HAP-1 (cell line): Measurements from ENCODE around the gene WNT11.

Experiments
- DNase-seq, 2 experiments: peaks; one replicate each; pipeline ENCODE4 v3.0.0-alpha.2; 2016 to 2020; ENCODE audit warnings: low spot score in 2 of 2
- H3K27me3 ChIP-seq: fragments of 250-450 bp; sonication (Bioruptor Pico); 2 replicates; pipeline ENCODE4 v1.5.1; 2020; ENCODE audit warnings: low read depth, mild to moderate bottlenecking, moderate library complexity
- H3K36me3 ChIP-seq: fragments of 250-450 bp; sonication (Bioruptor Pico); replicated peaks from 2 replicates; pipeline ENCODE4 v1.5.1; 2020; ENCODE audit warnings: mild to moderate bottlenecking
- H3K4me1 ChIP-seq: fragments of 250-450 bp; sonication (Bioruptor Pico); 2 replicates; pipeline ENCODE4 v1.5.1; 2020; ENCODE audit warnings: mild to moderate bottlenecking
- H3K4me3 ChIP-seq: fragments of 250-450 bp; sonication (Bioruptor Pico); 2 replicates; pipeline ENCODE4 v1.5.1; 2020; ENCODE audit warnings: mild to moderate bottlenecking, moderate library complexity
- H3K9me3 ChIP-seq: fragments of 250-450 bp; sonication (Bioruptor Pico); 2 replicates; pipeline ENCODE4 v1.5.1; 2020; ENCODE audit warnings: mild to moderate bottlenecking, moderate library complexity
- in situ Hi-C: fragments of 300-500 bp; cut with MboI; formaldehyde crosslinking; loops from 3 replicates; pipeline ENCODE4 v1.14.3; 2020; ENCODE audit warnings: low sequenced_read_pairs, inconsistent platforms, mixed read lengths

Gene WNT11

DNA sequence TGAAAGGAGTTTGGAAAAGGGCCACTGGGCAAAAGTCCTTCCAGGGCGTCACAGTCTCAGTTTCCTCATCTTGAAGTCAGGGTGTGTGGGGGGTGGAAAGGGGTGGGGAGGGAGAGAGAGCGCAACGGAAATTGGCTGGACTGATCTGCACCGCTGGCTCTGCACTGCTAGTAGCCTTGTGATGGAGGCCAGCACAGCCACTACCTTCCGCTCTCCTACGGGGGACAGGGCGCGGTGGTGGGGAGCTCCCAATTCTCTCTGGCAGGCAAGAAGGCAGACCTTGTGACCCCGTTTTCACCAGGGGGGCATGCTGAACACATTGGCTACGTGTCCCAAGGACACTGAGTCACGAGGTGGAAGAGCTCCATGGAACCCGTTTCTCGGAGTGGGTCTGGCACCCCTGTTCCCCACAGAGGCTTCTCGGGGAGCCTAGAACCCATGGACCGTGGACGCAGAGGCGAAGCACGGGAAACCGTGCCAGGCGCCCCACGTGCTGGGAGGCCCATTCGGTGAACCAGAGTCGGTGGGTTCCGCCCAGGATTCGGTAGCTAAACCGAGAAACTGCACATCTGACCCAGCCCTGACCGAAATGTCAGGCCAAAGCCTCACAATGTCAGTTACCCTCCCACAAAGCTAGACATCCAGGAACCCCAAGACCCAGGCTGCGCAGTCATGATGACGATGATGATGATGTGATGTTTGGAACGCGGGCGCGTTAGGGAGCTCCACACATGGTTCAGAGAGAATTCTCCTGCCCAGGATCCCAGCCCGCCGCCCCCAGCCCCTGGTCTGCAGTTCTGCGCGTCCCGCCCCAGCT is 28.3 kb upstream of the WNT11 start:
- Histone ChIP-seq H3K36me3 (no peaks in the 10 kb centered on the region), H3K9me3 (no peaks in the 10 kb centered on the region), H3K4me3 (peak overlapping the region; percentile 69), H3K27me3 (no peaks in the 10 kb centered on the region), H3K4me1 (peaks cover 7% of the 10 kb centered on the region)
- in situ Hi-C loops = no loop called here
- DNase-seq = no peak

DNA sequence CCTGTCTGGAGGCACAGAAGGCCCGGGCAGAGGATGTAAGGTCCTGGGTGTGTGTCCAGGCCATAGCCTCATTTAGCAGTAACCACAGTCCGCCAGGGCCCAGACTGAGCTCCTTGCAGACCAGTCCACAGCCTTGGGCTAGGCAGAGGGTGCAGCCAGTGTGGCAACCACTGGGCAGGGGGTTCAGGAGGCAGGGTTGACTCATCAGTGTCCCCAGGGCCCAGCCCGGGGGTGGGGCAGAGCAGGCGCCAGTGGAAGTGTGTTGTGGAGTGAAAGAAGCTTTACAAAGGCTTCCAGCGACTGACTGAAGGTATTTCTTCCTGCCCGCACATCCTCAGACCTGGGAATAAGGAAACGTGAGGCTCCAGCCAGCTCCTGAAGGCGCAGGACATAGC is 27.7 kb upstream of the WNT11 start:
- no peaks in the 10 kb centered on the region for H3K27me3 ChIP-seq
- H3K4me1 ChIP-seq = peaks cover 7% of the 10 kb centered on the region
- no peak for DNase-seq
- H3K36me3 ChIP-seq = no peaks in the 10 kb centered on the region
- H3K9me3 ChIP-seq = no peaks in the 10 kb centered on the region
- H3K4me3 ChIP-seq = no peak overlapping the region
- in situ Hi-C loops = no loop called here

DNA sequence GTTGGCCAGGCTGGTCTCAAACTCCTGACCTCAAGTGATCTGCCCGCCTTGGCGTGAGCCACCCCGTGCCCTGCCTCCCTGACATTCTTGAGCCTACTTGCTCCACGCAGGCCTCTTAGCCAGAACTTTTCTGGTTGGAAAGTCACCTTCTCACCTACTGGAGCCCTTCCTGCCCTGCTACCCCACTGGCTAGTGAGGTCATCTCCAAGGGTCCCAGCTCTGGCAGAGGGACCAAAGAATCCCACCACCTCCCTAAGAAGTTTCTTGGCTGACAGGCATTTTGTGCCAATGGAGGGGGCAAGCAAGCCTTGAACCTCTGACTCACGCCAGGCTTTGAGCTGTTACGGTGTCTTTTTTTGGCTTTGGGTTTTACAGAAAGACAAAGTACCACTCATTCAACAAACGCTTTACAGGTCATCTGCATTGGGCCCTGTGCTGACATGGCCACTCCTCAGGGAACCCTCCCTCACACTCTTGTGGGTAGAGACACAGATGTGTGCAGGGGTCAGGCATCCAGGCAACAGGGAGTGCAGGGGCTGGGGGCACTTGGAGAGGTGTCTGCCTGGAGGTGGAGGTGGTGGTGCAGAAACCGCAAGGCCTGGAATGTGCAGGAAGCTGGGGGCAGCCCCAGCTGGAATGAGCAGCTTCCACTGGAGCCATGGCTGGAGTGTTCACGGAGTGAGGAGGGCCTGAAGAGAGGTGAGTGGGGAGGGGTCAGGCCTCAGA is 27.1 kb upstream of the WNT11 start:
- in situ Hi-C loops = no loop called here
- no peak overlapping the region for H3K4me3 ChIP-seq

DNA sequence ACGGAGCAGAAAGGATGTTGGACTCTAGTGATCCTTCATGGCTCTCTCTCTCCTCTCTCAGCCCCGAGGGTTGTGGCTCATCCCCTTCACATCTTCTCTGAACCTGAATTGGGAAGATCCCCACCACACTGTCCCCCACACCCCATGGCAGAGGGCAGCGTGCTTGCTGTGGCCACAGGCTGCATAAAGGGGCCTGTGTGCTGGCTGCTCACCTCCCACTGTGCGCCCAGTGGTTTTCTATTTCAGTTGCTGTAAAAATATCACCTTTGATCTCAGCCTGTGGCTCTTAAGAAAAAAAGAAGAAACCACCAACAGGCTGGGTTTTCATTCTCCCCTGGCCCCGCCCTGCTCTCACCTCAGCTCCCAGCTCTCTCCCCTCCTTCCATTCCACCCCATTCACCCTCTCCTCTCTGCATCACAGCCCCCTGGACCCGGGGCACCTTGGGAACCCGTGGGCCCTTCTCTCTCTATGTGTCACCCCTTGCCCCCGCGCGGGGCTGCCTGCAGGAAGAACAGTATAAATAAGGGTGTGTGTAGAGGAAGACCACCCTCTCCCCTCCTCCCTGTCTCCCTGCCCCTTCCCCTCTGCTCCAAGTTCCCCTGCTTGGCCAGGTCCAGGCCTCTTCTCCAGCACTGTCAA is 25.8 kb upstream of the WNT11 start:
- peaks cover 7% of the 10 kb centered on the region for H3K4me1 ChIP-seq
- H3K4me3 ChIP-seq = no peak overlapping the region
- no peak for DNase-seq
- H3K36me3 ChIP-seq = no peaks in the 10 kb centered on the region
- in situ Hi-C loops = no loop called here
- H3K27me3 ChIP-seq = no peaks in the 10 kb centered on the region
- H3K9me3 ChIP-seq = no peaks in the 10 kb centered on the region

More for the DNA sequence above, 27.1 kb upstream of the WNT11 start:
- Histone ChIP-seq H3K9me3 (no peaks in the 10 kb centered on the region), H3K4me1 (peaks cover 7% of the 10 kb centered on the region), H3K27me3 (no peaks in the 10 kb centered on the region), H3K36me3 (no peaks in the 10 kb centered on the region)
- no peak for DNase-seq

DNA sequence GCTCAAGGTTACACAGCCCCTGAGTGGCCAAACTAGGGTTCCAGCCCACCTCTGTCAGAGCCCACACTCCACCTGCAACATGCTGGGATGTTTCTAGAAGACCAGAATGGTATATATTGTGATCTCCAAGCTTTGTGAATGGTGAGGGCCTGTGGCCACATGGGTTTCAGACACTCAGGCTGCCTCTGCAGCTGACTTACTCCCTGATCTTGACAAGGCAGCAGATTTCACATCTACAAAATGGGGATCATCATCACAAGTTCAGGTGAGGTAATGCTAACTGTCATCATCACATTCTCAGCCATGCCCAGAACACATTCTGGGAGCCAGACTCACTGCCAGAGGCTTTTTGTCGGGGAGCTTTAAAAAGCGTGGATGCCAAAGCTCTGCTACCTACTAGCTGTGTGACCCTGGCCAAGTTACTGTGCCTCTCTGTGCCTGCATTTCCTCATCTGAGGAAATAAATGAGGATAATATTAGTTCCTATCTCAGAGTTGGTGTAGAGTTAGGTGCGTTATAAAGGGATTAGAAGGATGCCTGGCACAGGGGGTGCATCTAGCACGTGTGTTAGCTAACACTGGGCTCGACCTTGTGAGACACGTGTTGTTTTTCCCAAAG is 24.9 kb upstream of the WNT11 start:
- no peaks in the 10 kb centered on the region for H3K36me3 ChIP-seq
- peaks cover 7% of the 10 kb centered on the region for H3K4me1 ChIP-seq
- H3K4me3 ChIP-seq = no peak overlapping the region
- DNase-seq = no peak
- in situ Hi-C loops = no loop called here
- H3K9me3 ChIP-seq = no peaks in the 10 kb centered on the region
- H3K27me3 ChIP-seq = no peaks in the 10 kb centered on the region

DNA sequence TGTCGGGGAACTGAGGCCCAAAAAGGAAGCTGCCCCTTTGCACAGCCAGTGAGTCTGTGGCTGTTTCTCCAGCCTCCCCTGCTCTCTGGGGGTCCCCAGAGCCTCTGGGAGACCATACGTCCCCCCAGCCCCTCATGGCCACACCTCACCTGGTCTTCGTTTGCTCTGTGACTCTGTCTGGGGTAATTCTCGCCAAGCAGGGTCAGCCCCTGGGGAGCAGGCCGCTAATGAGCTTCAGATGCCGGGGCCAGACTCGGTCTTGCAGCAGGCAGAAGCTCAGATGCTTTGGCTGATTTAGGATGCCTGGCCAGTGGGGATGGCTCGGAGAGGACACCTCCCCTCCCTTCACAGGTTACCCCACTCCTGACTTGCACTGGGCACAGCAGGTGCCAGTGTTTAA is 24.1 kb upstream of the WNT11 start:
- Histone ChIP-seq H3K27me3 (no peaks in the 10 kb centered on the region), H3K36me3 (no peaks in the 10 kb centered on the region), H3K4me1 (peaks cover 7% of the 10 kb centered on the region), H3K9me3 (no peaks in the 10 kb centered on the region), H3K4me3 (no peak overlapping the region)
- in situ Hi-C loops = no loop called here
- DNase-seq = no peak

DNA sequence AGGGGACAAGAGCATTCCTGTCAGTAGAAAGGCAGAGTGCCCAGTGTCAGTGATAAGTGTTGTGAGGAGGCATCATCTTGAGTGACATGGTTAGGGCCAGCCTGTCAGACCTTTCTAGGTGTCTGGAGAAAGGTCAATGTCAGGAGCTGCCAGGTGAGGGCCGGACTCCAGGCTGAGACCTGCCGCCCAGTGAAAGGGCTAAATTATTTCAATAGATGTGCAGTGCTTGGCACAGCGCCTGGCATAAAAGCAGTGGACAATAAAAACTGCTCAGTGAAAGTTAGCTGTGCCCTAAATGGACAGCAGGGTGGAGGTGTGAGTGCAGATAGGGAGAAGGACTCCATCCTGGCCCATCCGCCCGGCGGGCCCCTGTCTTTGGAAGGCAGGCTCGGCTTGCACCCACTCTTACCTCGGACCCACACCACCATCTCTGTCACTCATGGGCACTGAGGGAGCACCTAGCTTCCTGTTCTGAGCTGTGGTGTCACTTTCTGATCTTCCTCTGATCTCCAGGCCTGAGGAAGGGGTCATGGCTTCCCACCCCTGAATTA is 23.5 kb upstream of the WNT11 start:
- DNase-seq = no peak
- H3K27me3 ChIP-seq = no peaks in the 10 kb centered on the region
- H3K9me3 ChIP-seq = no peaks in the 10 kb centered on the region
- H3K4me1 ChIP-seq = peaks cover 5% of the 10 kb centered on the region
- no peaks in the 10 kb centered on the region for H3K36me3 ChIP-seq
- H3K4me3 ChIP-seq = no peak overlapping the region
- in situ Hi-C loops = no loop called here

DNA sequence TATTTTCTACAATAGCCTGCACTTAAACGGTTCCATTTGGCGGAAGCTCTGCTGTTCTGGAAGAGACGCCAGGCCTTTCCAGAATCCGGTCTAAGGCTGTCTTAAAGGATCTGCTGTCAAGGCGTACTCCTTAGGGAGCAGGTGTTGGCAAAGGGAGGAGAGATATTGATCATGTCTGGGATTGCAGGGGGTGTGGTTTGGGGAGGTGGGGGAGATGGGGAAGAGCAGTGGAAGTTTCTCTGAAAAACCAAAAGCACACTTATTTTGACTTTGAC is 22.5 kb upstream of the WNT11 start:
- Histone ChIP-seq H3K27me3 (no peaks in the 10 kb centered on the region), H3K4me1 (no peaks in the 10 kb centered on the region), H3K4me3 (no peak overlapping the region), H3K36me3 (no peaks in the 10 kb centered on the region), H3K9me3 (no peaks in the 10 kb centered on the region)
- DNase-seq = no peak
- in situ Hi-C loops = no loop called here

DNA sequence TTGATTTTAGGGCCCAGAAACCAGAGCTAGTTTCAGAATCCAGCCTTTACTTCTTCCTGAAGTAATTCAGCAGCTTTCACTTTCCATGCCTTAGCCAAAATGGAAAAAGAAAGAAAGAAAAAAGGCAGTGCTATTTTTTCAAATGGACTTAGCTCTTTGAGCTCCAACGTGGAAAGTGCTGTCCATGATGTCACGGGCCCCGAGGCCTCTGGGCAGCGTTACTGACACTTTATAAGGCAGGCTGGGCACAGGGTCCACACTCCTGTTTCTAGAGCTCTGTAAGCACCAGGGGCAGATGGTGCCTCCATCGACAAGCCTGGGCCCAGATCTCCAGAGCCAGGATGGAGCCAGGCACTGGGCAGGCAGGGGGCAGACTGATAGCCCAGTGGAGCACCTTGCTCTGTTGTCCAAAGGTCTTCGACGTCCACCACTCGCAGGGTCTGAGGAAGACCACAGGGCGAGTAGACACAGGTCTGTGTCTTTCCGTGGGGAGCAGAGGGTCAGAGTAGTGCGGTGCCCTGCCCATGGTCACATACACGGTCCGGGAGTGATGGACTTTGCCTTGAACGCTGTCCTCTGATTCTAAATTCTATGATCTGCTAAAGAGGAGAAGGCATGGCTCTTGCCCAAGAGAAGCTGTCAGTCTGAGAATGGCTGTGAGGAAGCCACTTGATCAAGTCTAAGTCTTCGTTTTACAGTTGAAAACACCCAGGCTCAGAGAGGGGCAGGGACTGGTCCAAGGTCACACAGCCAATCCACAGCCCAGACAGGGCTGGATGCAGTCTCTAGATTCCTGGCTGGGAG is 22.0 kb upstream of the WNT11 start:
- Histone ChIP-seq H3K36me3 (no peaks in the 10 kb centered on the region), H3K4me3 (no peak overlapping the region), H3K27me3 (no peaks in the 10 kb centered on the region), H3K9me3 (no peaks in the 10 kb centered on the region), H3K4me1 (no peaks in the 10 kb centered on the region)
- in situ Hi-C loops = no loop called here
- no peak for DNase-seq

DNA sequence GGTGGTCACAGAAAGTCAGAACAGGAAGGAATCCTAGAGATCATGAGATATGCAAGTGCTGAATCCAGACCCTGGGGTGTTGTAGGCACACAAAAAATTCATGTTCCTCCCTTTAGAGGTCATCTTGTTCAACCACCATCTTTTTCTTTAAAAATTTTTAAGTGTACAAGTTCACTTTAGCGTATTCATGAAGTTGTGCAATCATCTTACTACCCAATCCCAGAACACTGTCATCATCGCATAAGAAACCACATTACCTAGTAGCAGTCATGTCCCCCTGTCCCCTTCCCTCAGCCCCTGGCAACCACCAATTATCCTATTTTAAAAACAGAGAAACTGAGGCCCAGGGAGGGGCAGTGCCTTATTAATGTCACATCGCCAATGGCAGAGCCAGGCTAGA is 20.3 kb upstream of the WNT11 start:
- no peaks in the 10 kb centered on the region for H3K36me3 ChIP-seq
- DNase-seq = no peak
- H3K4me1 ChIP-seq = no peaks in the 10 kb centered on the region
- H3K27me3 ChIP-seq = no peaks in the 10 kb centered on the region
- H3K9me3 ChIP-seq = no peaks in the 10 kb centered on the region
- H3K4me3 ChIP-seq = no peak overlapping the region
- in situ Hi-C loops = no loop called here

DNA sequence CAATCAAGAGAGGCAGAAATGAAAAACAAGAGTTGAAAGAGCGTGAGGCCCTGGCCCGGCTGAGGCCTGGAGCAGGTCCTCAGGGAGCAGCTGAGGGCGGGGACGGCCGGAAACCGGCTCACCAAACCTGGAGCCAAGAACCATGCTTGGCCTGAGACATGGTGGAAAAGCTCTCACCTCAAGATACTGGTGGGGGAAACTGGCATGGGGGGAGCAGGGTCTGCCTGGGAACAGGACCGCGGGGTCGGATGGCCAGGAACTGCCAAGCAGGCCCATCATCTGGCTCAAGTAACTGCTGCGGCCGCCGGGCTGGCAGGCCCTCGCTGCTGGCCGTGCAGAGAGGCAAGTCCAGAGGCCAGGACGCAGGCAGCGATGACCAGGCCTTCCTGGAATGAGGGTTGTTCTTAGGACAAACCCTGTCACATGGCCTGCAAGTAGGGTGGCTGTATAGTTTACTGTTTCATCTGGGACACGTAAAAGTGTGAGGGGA is 18.9 kb upstream of the WNT11 start:
- Histone ChIP-seq H3K4me3 (no peak overlapping the region), H3K4me1 (no peaks in the 10 kb centered on the region), H3K36me3 (no peaks in the 10 kb centered on the region), H3K9me3 (no peaks in the 10 kb centered on the region), H3K27me3 (no peaks in the 10 kb centered on the region)
- no peak for DNase-seq
- in situ Hi-C loops = no loop called here

DNA sequence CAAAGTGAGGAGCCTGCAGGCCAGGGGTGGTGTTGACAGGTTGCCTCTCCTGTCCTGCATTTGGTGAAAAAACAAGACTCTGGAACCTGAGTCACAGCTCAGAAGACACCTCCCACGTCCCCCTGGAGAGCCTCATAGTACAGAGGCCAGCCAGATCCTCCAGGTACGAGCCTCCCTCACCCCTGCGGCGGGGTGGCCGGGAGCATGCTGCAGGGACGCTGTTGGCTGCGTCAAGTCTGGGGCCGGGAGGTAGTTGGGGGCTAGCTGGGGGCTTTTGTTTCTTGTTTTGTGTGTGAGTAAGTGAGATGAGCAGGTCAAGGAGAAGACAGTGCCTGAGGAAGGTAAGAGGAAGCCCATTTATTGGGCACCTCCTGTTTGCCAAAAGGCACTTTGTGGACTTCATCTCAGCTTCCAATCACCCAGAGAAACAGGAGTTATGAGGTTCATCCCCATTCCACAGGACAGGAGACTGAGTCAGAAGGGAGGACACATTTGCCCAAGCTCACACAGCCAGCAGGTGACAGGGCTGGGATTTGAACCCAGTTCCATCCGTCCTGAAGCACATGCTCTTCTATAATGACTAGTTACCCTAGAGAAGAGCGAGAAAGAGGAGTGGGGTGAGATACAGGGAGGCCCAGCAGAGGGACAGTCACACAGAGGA is 18.3 kb upstream of the WNT11 start:
- in situ Hi-C loops = no loop called here
- no peak for DNase-seq
- Histone ChIP-seq H3K4me3 (no peak overlapping the region), H3K27me3 (no peaks in the 10 kb centered on the region), H3K9me3 (no peaks in the 10 kb centered on the region), H3K4me1 (no peaks in the 10 kb centered on the region), H3K36me3 (no peaks in the 10 kb centered on the region)

DNA sequence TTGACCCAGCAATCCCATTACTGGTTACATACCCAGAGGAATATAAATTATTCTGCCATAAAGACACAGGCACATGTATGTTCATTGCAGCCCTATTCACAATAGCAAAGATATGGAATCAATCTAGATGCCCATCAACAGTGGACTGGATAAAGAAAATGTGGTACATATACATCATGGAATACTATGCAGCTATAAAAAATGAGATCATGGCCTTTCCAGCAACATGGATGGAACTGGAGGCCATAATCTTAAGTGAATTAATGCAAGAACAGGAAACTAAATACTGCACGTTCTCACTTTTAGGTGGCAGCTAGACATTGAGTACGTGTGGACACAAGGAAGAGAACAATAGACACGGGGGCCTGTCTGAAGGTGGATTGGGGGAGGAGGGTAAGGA is 15.1 kb upstream of the WNT11 start:
- Histone ChIP-seq H3K27me3 (no peaks in the 10 kb centered on the region), H3K4me3 (no peak overlapping the region), H3K9me3 (no peaks in the 10 kb centered on the region), H3K36me3 (no peaks in the 10 kb centered on the region), H3K4me1 (no peaks in the 10 kb centered on the region)
- DNase-seq = no peak
- in situ Hi-C loops = no loop called here
